A673 (cell line): ENCODE results near the gene ZNF714. TPM values are rescaled to one million over a fixed set of nuclear protein-coding genes. Genes with fewer than 3 reads are reported as not detected.

ENCODE experiments used
- Bru-seq: library from RNA; stranded (reverse); fragments of 400-500 nt; gene quantifications from one replicate; lab custom pipeline; 2021; lab: Mats Ljungman, UMichigan
- BruChase-seq, 2 experiments: library from RNA; stranded (reverse); fragments of 400-500 nt; gene quantifications; one replicate each; lab custom pipeline; 2021; lab: Mats Ljungman, UMichigan
- BruUV-seq: library from RNA; stranded (reverse); fragments of 400-500 nt; replicated peaks from 2 replicates; lab custom pipeline; 2021; lab: Mats Ljungman, UMichigan
- CTCF ChIA-PET: fragments of 300-600 bp; sonication (Branson Sonifier 250); formaldehyde crosslinking; loops from one replicate; lab custom pipeline; 2022; ENCODE audit warnings: antibody characterized with exemption; lab: Charles Lee
- POLR2A ChIA-PET: fragments of 300-600 bp; sonication (Branson Sonifier 250); formaldehyde crosslinking; loops from one replicate; lab custom pipeline; 2022; ENCODE audit warnings: antibody characterized with exemption; ENCODE audit not compliant: low non-redundant PET; lab: Charles Lee
- DNase-seq: peaks from one replicate; pipeline ENCODE4 v3.0.0-alpha.2; 2015; ENCODE audit warnings: low spot score
- H3K27ac ChIP-seq: fragments of 200-600 bp; sonication (generic); 2 replicates; pipeline ENCODE4 v1.5.1; 2016; ENCODE audit warnings: mixed run types, low read depth, mild to moderate bottlenecking, mixed read lengths, antibody characterized with exemption, low read length; ENCODE audit not compliant: poor library complexity, severe bottlenecking
- H3K27me3 ChIP-seq: fragments of 200-600 bp; sonication (generic); replicated peaks from 2 replicates; pipeline ENCODE4 v1.6.1; 2017; ENCODE audit warnings: mixed run types, low read depth, mild to moderate bottlenecking, mixed read lengths, antibody characterized with exemption, low read length; ENCODE audit not compliant: insufficient read depth, poor library complexity
- H3K36me3 ChIP-seq: fragments of 200-600 bp; sonication (generic); 2 replicates; pipeline ENCODE4 v1.6.1; 2016; ENCODE audit warnings: mixed run types, mild to moderate bottlenecking, mixed read lengths, antibody characterized with exemption, low read length; ENCODE audit not compliant: insufficient read depth, poor library complexity, severe bottlenecking
- H3K4me1 ChIP-seq: fragments of 200-600 bp; sonication (generic); 2 replicates; pipeline ENCODE4 v1.6.1; 2017; ENCODE audit warnings: mixed run types, mild to moderate bottlenecking, mixed read lengths, antibody characterized with exemption, low read length; ENCODE audit not compliant: insufficient read depth, poor library complexity, severe bottlenecking
- H3K4me3 ChIP-seq: fragments of 200-600 bp; sonication (generic); 2 replicates; pipeline ENCODE4 v1.5.1; 2016; ENCODE audit warnings: low read depth, mixed run types, mild to moderate bottlenecking, mixed read lengths, low read length; ENCODE audit not compliant: poor library complexity, severe bottlenecking
- H3K9me3 ChIP-seq: fragments of 200-600 bp; sonication (generic); 2 replicates; pipeline ENCODE4 v1.6.1; 2016; ENCODE audit warnings: mixed run types, low read depth, mild to moderate bottlenecking, mixed read lengths, antibody characterized with exemption, low read length; ENCODE audit not compliant: poor library complexity, severe bottlenecking
- CTCF ChIP-seq: fragments of 300-800, 200-600 bp; sonication (generic); conservative IDR thresholded peaks from 2 replicates; pipeline ENCODE4 v1.5.1; 2017; ENCODE audit warnings: low read depth, mild to moderate bottlenecking, antibody characterized with exemption, low read length, moderate library complexity, mixed read lengths
- EZH2 ChIP-seq: fragments of 200-600 bp; sonication (generic); IDR thresholded peaks from 2 replicates; pipeline ENCODE4 v1.6.1; 2017; ENCODE audit warnings: borderline replicate concordance, low read depth, mild to moderate bottlenecking, mixed read lengths, antibody characterized with exemption, low read length; ENCODE audit not compliant: poor library complexity, severe bottlenecking
- intact Hi-C: fragments of 100-400 bp; cut with micrococcal nuclease; formaldehyde crosslinking; loops from one replicate; pipeline ENCODE4 v1.10.0; 2022; ENCODE audit not compliant: unreplicated experiment
- long read RNA-seq: library from polyadenylated mRNA; stranded (forward); transcript quantifications from one replicate; pipeline ENCODE4 v2.0.0, GENCODE V29; 2022
- total RNA-seq: library from RNA; stranded (reverse); gene quantifications from 2 replicates; pipeline ENCODE4 v1.2.3, GENCODE V29; 2021

The ZNF714 gene
- 21.3 and 25.0 TPM in 2 replicates for total RNA-seq
- Bru-seq, nascent RNA: percentile 86 among the genes with signal in this experiment
- BruChase-seq, experiment 1, labeled RNA remaining after a 2-hour chase: percentile 91 among the genes with signal in this experiment
- percentile 88 among the genes with signal in this experiment for BruChase-seq, experiment 2, labeled RNA remaining after a 6-hour chase
- long read RNA-seq, full-length matches to known transcripts: 2 of 13 reads
- long read RNA-seq, partial matches to known transcripts: 7 of 13 reads
- long read RNA-seq, other reads (novel, unspliced or antisense): 4 of 13 reads

GRCh38 chr19:21082011-21082975 is at the start of gene ZNF714:
ZNF714 (plus strand) TSS chr19:21082203; CDS start chr19:21098269, 16,066 bp downstream.
- Histone ChIP-seq H3K9me3 (no peaks in the 10 kb centered on the region), H3K4me1 (peaks cover 14% of the 10 kb centered on the region), H3K36me3 (peaks cover 13% of the 10 kb centered on the region), H3K27me3 (no peaks in the 10 kb centered on the region), H3K4me3 (peak within 1 kb of the TSS; percentile 67), H3K27ac (peak within 1 kb of the TSS; percentile 85)
- ChIA-PET POLR2A (no interaction called here), CTCF (no interaction called here)
- peak; percentile 92 for DNase-seq
- TF ChIP-seq EZH2 (no peak), CTCF (no peak)
- intact Hi-C loops: no loop called here
- BruUV-seq: no TSS peak

DNA sequence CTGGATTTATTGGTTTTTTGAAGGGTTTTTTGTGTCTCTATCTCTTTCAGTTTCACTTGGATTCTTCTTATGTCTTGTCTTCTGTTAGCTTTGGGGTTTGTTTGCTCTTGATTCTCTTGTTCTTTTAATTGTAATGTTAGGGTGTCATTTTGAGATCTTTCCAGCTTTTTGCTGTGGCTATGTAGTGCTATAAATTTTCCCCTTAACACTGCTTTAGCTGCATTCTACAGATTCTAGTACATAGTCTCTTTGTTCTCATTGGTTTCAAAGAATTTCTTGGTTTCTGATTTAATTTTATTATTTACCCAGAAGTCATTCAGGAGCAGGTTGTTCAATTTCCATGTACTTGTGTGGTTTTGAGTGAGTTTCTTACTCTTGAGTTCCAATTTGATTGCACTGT is 37.0 kb upstream of the ZNF714 start:
- no TSS peak for BruUV-seq
- intact Hi-C loops: no loop called here
- Histone ChIP-seq H3K4me3 (no peak overlapping the region), H3K4me1 (no peaks in the 10 kb centered on the region), H3K9me3 (peaks cover 28% of the 10 kb centered on the region), H3K36me3 (peaks cover 16% of the 10 kb centered on the region), H3K27me3 (no peaks in the 10 kb centered on the region), H3K27ac (no peak overlapping the region)
- TF ChIP-seq EZH2 (no peak), CTCF (no peak)
- DNase-seq: no peak
- CTCF ChIA-PET: no interaction called here
- POLR2A ChIA-PET: no interaction called here

- CTCF ChIA-PET: no interaction called here
- POLR2A ChIA-PET: no interaction called here
- Histone ChIP-seq H3K27ac (no peak overlapping the region), H3K9me3 (peaks cover 28% of the 10 kb centered on the region), H3K4me3 (no peak overlapping the region), H3K27me3 (no peaks in the 10 kb centered on the region), H3K36me3 (peaks cover 23% of the 10 kb centered on the region), H3K4me1 (no peaks in the 10 kb centered on the region)
- DNase-seq: no peak
- intact Hi-C loops: no loop called here
- TF ChIP-seq EZH2 (no peak), CTCF (no peak)
- BruUV-seq: no TSS peak
Measured at GRCh38 chr19:21046489-21046888, 35.5 kb upstream of the ZNF714 start.
